NT2/D1 (cell line): ENCODE measurements around the gene TBCE.

ENCODE experiments used
- SUZ12 ChIP-seq: IDR thresholded peaks from 2 replicates; pipeline ENCODE4 v1.6.1; 2011; ENCODE audit not compliant: insufficient read length, insufficient read depth; ENCODE audit errors: extremely low read depth
- YY1 ChIP-seq: IDR thresholded peaks from 2 replicates; pipeline ENCODE4 v1.6.1; 2011; ENCODE audit not compliant: insufficient read length, insufficient read depth
- ZNF274 ChIP-seq: IDR thresholded peaks from 2 replicates; pipeline ENCODE4 v1.6.1; 2011; ENCODE audit warnings: mild to moderate bottlenecking, low read depth, low read length

- TF ChIP-seq YY1, result no peak
- no peak for TF ChIP-seq SUZ12
- TF ChIP-seq ZNF274, result no peak
Observed at GRCh38 chr1:235425357-235425756, 58.1 kb downstream of the TBCE start.
